ENCODE results near the gene OR2B2. TPM values are rescaled to one million over a fixed set of nuclear protein-coding genes. Genes with fewer than 3 reads are reported as not detected.

Gene OR2B2
- polyA plus RNA-seq, 2 of the 4 experiments (the other 2 are of a cell fraction): not detected

- no peak overlapping the region for H3K27ac ChIP-seq
- ChIA-PET CTCF (no interaction called here), POLR2A (interaction anchor here (1.1 to 1.2 kb wide), 2 partner anchors 24 to 28 kb away, joined by 3 read pairs; a partner anchor contains a TSS)
- no peaks in the 10 kb centered on the region for H3K4me1 ChIP-seq
- 88% methylated on average over 6 of the region's 6 CpGs for WGBS (ENCODE audit: missing lambda C conversion rate)
- no peaks in the 10 kb centered on the region for H3K9me3 ChIP-seq
- no peak for FAIRE-seq
- H3K4me2 ChIP-seq: no peak overlapping the region
- ATAC-seq: no peak
- TF ChIP-seq PHF8 (IDR thresholded peaks at IDR 0.05; ENCODE audit: borderline replicate concordance, low read depth) (no peak), KDM5A (IDR thresholded peaks at IDR 0.05) (no peak), HOXA7 (CRISPR knock-in tag; IDR thresholded peaks at IDR 0.05) (no peak)
- H3K4me3 ChIP-seq: no peak overlapping the region
- no peak for DNase-seq (ENCODE audit: low read depth in 1 of 2, low spot score in 1 of 2)
Measured at GRCh38 chr6:27862396-27863066, 49.7 kb downstream of the OR2B2 start.

DNA sequence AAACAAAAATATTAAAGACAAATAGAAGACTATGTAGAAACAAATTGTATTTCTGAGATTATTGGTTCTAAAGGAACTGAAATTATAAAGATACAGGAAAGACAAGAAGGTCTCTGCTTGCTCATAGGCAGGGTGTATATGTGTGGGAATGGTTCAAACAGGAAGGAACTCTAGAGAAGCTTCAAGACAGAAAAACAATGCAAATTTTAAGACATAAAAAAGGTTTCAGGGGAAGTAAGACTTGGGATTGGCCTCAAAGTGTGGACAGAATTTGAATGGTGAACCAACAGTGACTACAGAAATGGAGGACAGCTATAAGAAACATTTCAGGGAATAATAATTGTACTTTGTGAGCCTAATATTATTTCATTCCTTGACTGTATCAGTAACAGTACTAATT is 50.3 kb downstream of the OR2B2 start:
- DNase-seq (ENCODE audit: low read depth in 1 of 2, low spot score in 1 of 2): no peak
- FAIRE-seq: no peak
- Histone ChIP-seq H3K4me3 (no peak overlapping the region), H3K4me2 (no peak overlapping the region), H3K27ac (no peak overlapping the region), H3K4me1 (no peaks in the 10 kb centered on the region), H3K9me3 (no peaks in the 10 kb centered on the region)
- ChIA-PET POLR2A (interaction anchor here (1.1 to 1.2 kb wide), 2 partner anchors 24 to 29 kb away, joined by 3 read pairs; a partner anchor contains a TSS), CTCF (no interaction called here)
- no peak for ATAC-seq
- no peak for TF ChIP-seq HDAC2 (IDR thresholded peaks at IDR 0.05)
- TF ChIP-seq, protein P1, sequence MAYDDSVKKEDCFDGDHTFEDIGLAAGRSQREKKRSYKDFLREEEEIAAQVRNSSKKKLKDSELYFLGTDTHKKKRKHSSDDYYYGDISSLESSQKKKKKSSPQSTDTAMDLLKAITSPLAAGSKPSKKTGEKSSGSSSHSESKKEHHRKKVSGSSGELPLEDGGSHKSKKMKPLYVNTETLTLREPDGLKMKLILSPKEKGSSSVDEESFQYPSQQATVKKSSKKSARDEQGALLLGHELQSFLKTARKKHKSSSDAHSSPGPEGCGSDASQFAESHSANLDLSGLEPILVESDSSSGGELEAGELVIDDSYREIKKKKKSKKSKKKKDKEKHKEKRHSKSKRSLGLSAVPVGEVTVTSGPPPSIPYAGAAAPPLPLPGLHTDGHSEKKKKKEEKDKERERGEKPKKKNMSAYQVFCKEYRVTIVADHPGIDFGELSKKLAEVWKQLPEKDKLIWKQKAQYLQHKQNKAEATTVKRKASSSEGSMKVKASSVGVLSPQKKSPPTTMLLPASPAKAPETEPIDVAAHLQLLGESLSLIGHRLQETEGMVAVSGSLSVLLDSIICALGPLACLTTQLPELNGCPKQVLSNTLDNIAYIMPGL (CRISPR knock-in tag; IDR thresholded peaks at IDR 0.05; ENCODE audit: borderline replicate concordance): no peak
- TF ChIP-seq CTCF (IDR thresholded peaks at IDR 0.05): no peak
- no peak for TF ChIP-seq GATA3 (IDR thresholded peaks at IDR 0.05; ENCODE audit: borderline replicate concordance)
- no peak for TF ChIP-seq HES2 (IDR thresholded peaks at IDR 0.05)
- TF ChIP-seq CEBPB (IDR thresholded peaks at IDR 0.05): no peak
- no peak for TF ChIP-seq KDM1A (IDR thresholded peaks at IDR 0.05; ENCODE audit: low read depth)
- no peak for TF ChIP-seq JUNB (IDR thresholded peaks at IDR 0.05)
- TF ChIP-seq BHLHE40 (IDR thresholded peaks at IDR 0.05; ENCODE audit: low read depth, low read length): no peak
- TF ChIP-seq CHD2 (IDR thresholded peaks at IDR 0.05; ENCODE audit: low read length, partially characterized antibody): no peak
- TF ChIP-seq RCOR1 (IDR thresholded peaks at IDR 0.05; ENCODE audit: low read depth, low read length): no peak
- TF ChIP-seq CBX8 (IDR thresholded peaks at IDR 0.05): no peak
- TF ChIP-seq MAX (IDR thresholded peaks at IDR 0.05): no peak
- no peak for TF ChIP-seq USF2 (IDR thresholded peaks at IDR 0.05)
- TF ChIP-seq, protein P2, sequence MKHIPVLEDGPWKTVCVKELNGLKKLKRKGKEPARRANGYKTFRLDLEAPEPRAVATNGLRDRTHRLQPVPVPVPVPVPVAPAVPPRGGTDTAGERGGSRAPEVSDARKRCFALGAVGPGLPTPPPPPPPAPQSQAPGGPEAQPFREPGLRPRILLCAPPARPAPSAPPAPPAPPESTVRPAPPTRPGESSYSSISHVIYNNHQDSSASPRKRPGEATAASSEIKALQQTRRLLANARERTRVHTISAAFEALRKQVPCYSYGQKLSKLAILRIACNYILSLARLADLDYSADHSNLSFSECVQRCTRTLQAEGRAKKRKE (CRISPR knock-in tag; IDR thresholded peaks at IDR 0.05; ENCODE audit: low read depth): no peak
